Adipose tissue (tissue), 3 donors: ENCODE data around the gene SHISA6. TPM values are rescaled to one million over a fixed set of nuclear protein-coding genes. Genes with fewer than 3 reads are reported as not detected.

Experiments
- H3K27ac ChIP-seq: one replicate; pipeline ENCODE4 v1.5.1; 2013; ENCODE audit warnings: low read depth, low read length
- WGBS, 3 donors: extraction: QIAGEN DNeasy Blood & Tissue Kit; methylation state at CpG; one replicate each; pipeline ENCODE4 v1.1.7; 2013; 5-methylcytosine and 5-hydroxymethylcytosine counted together
- polyA plus RNA-seq, 3 donors: library from polyadenylated mRNA; stranded (reverse); fragments of 200-250 nt; gene quantifications; one replicate each; pipeline ENCODE4 v1.2.3, GENCODE V29; 2013
- donor health status: healthy with polysubstance abuse.
- donor health status: Bipolar disorder and iron deficiency.
- donor health status: healthy.

The SHISA6 gene
- polyA plus RNA-seq, 3 donors = 0.18 to 1.4 (median 1.3) TPM

- H3K27ac ChIP-seq = no peak overlapping the region
- WGBS, 3 donors = 85 to 89% (median 88%) methylated on average over 3 of the region's 3 CpGs
These were observed 143.1 kb downstream of the SHISA6 start for GRCh38 chr17:11384131-11384530.

GRCh38 chr17:11387610-11388009, 146.6 kb downstream of the SHISA6 start:
- WGBS, 3 donors = 34 to 44% (median 43%) methylated on average over 2 of the region's 2 CpGs
- H3K27ac ChIP-seq = no peak overlapping the region

- WGBS, 3 donors = 23 to 60% (median 53%) methylated on average over 6 of the region's 6 CpGs
These were observed 147.0 kb downstream of the SHISA6 start for GRCh38 chr17:11388054-11388453.

GRCh38 chr17:11389583-11389982, 148.6 kb downstream of the SHISA6 start:
- WGBS, 3 donors = 73 to 91% (median 86%) methylated on average over 2 of the region's 2 CpGs
- no peak overlapping the region for H3K27ac ChIP-seq

More at GRCh38 chr17:11388054-11388453, 147.0 kb downstream of the SHISA6 start:
- no peak overlapping the region for H3K27ac ChIP-seq

- 47 to 78% (median 68%) methylated on average over 4 of the region's 4 CpGs for WGBS, 3 donors
- no peak overlapping the region for H3K27ac ChIP-seq
These were observed 150.1 kb downstream of the SHISA6 start for GRCh38 chr17:11391134-11391533.

- no peak overlapping the region for H3K27ac ChIP-seq
- WGBS, 3 donors = 51 to 63% (median 54%) methylated on average over 8 of the region's 8 CpGs
These were observed 163.6 kb downstream of the SHISA6 start for GRCh38 chr17:11404431-11405276.

GRCh38 chr17:11406716-11407115, 165.7 kb downstream of the SHISA6 start:
- WGBS, 3 donors = 35 to 67% (median 57%) methylated on average over 3 of the region's 3 CpGs
- no peak overlapping the region for H3K27ac ChIP-seq

GRCh38 chr17:11412654-11413053, 171.6 kb downstream of the SHISA6 start:
- 71 to 81% (median 73%) methylated on average over 6 of the region's 6 CpGs for WGBS, 3 donors
- H3K27ac ChIP-seq = no peak overlapping the region

- 85 to 89% (median 86%) methylated on average over 3 of the region's 3 CpGs for WGBS, 3 donors
- H3K27ac ChIP-seq = no peak overlapping the region
These were observed 177.3 kb downstream of the SHISA6 start for GRCh38 chr17:11418342-11418741.

GRCh38 chr17:11430751-11431150, 189.7 kb downstream of the SHISA6 start:
- no peak overlapping the region for H3K27ac ChIP-seq
- WGBS, 3 donors = 76 to 92% (median 87%) methylated on average over 6 of the region's 6 CpGs

GRCh38 chr17:11438673-11439072, 197.7 kb downstream of the SHISA6 start:
- 59 to 79% (median 72%) methylated on average over 4 of the region's 4 CpGs for WGBS, 3 donors
- no peak overlapping the region for H3K27ac ChIP-seq

- 77 to 84% (median 81%) methylated on average over 1 of the region's 1 CpG for WGBS, 3 donors
- H3K27ac ChIP-seq = no peak overlapping the region
These were observed 200.0 kb downstream of the SHISA6 start for GRCh38 chr17:11441004-11441403.

- 65 to 76% (median 69%) methylated on average over 4 of the region's 4 CpGs for WGBS, 3 donors
- no peak overlapping the region for H3K27ac ChIP-seq
These were observed 205.3 kb downstream of the SHISA6 start for GRCh38 chr17:11446316-11446715.

GRCh38 chr17:11454096-11454495, 213.1 kb downstream of the SHISA6 start:
- 92 to 98% (median 93%) methylated on average over 7 of the region's 7 CpGs for WGBS, 3 donors

GRCh38 chr17:11458279-11458678, 217.3 kb downstream of the SHISA6 start:
- 72 to 82% (median 80%) methylated on average over 4 of the region's 4 CpGs for WGBS, 3 donors
- H3K27ac ChIP-seq = no peak overlapping the region

More at GRCh38 chr17:11454096-11454495, 213.1 kb downstream of the SHISA6 start:
- H3K27ac ChIP-seq = no peak overlapping the region

- 48 to 65% (median 51%) methylated on average over 8 of the region's 8 CpGs for WGBS, 3 donors
- no peak overlapping the region for H3K27ac ChIP-seq
These were observed 218.9 kb downstream of the SHISA6 start for GRCh38 chr17:11459861-11460331.

GRCh38 chr17:11461993-11462548, 221.1 kb downstream of the SHISA6 start:
- 83 to 100% (median 88%) methylated on average over 1 of the region's 1 CpG for WGBS, 3 donors
- H3K27ac ChIP-seq = no peak overlapping the region

GRCh38 chr17:11467639-11468038, 226.6 kb downstream of the SHISA6 start:
- WGBS, 3 donors = 53 to 77% (median 59%) methylated on average over 2 of the region's 2 CpGs
- H3K27ac ChIP-seq = no peak overlapping the region

- WGBS, 3 donors = 64 to 80% (median 65%) methylated on average over 12 of the region's 12 CpGs
These were observed 244.5 kb downstream of the SHISA6 start for GRCh38 chr17:11485336-11486100.

More at GRCh38 chr17:11485336-11486100, 244.5 kb downstream of the SHISA6 start:
- no peak overlapping the region for H3K27ac ChIP-seq
